GM23248 (cell line): ENCODE results near the gene ACTL6B. TPM values are rescaled to one million over a fixed set of nuclear protein-coding genes. Genes with fewer than 3 reads are reported as not detected.

ENCODE experiments used
- DNase-seq: peaks from one replicate; pipeline ENCODE4 v3.0.0-alpha.2; 2015
- H2AFZ ChIP-seq: fragments of 200-600 bp; sonication (generic); 2 replicates; pipeline ENCODE4 v1.6.1; 2016; ENCODE audit warnings: antibody characterized with exemption
- H3F3A ChIP-seq: fragments of 200-600 bp; sonication (generic); 2 replicates; pipeline ENCODE4 v1.6.1; 2016; ENCODE audit warnings: mild to moderate bottlenecking, antibody characterized with exemption, mixed run types; ENCODE audit not compliant: insufficient read depth
- H3K27ac ChIP-seq: fragments of 200-600 bp; sonication (generic); 2 replicates; pipeline ENCODE4 v1.5.1; 2016; ENCODE audit warnings: mild to moderate bottlenecking
- H3K27me3 ChIP-seq: fragments of 200-600 bp; sonication (generic); replicated peaks from 2 replicates; pipeline ENCODE4 v1.6.1; 2016; ENCODE audit warnings: mild to moderate bottlenecking; ENCODE audit not compliant: insufficient read depth
- H3K36me3 ChIP-seq: fragments of 200-600 bp; sonication (generic); 2 replicates; pipeline ENCODE4 v1.6.1; 2016; ENCODE audit warnings: low read depth, mild to moderate bottlenecking
- H3K4me1 ChIP-seq: fragments of 200-600 bp; sonication (generic); 2 replicates; pipeline ENCODE4 v1.6.1; 2016; ENCODE audit warnings: mild to moderate bottlenecking; ENCODE audit not compliant: insufficient read depth
- H3K4me2 ChIP-seq: fragments of 200-600 bp; sonication (generic); one replicate; pipeline ENCODE4 v1.6.1; 2016; ENCODE audit warnings: mild to moderate bottlenecking; ENCODE audit not compliant: unreplicated experiment
- H3K4me3 ChIP-seq: fragments of 200-600 bp; sonication (generic); 2 replicates; pipeline ENCODE4 v1.5.1; 2016; ENCODE audit warnings: mild to moderate bottlenecking
- H3K79me2 ChIP-seq: fragments of 200-600 bp; sonication (generic); 2 replicates; pipeline ENCODE4 v1.6.1; 2016; ENCODE audit warnings: mild to moderate bottlenecking; ENCODE audit not compliant: insufficient read depth
- H3K9ac ChIP-seq: fragments of 200-600 bp; sonication (generic); 2 replicates; pipeline ENCODE4 v1.6.1; 2016; ENCODE audit warnings: mild to moderate bottlenecking
- H3K9me2 ChIP-seq: fragments of 200-600 bp; sonication (generic); 2 replicates; pipeline ENCODE4 v1.6.1; 2016; ENCODE audit warnings: mixed run types, mild to moderate bottlenecking, moderate library complexity; ENCODE audit not compliant: insufficient read depth
- H3K9me3 ChIP-seq: fragments of 200-600 bp; sonication (generic); one replicate; pipeline ENCODE4 v1.6.1; 2017; ENCODE audit warnings: low read depth
- H4K20me1 ChIP-seq: fragments of 200-600 bp; sonication (generic); 2 replicates; pipeline ENCODE4 v1.6.0; 2016; ENCODE audit not compliant: insufficient read depth
- EZH2 ChIP-seq: fragments of 200-600 bp; sonication (generic); IDR thresholded peaks from 2 replicates; pipeline ENCODE4 v1.6.1; 2018; ENCODE audit warnings: antibody characterized with exemption, mild to moderate bottlenecking; ENCODE audit not compliant: insufficient read depth, poor library complexity, severe bottlenecking
- EZH2phosphoT487 ChIP-seq: fragments of 200-600 bp; sonication (generic); IDR thresholded peaks from 2 replicates; pipeline ENCODE4 v1.6.1; 2018; ENCODE audit warnings: antibody characterized with exemption, moderate library complexity, mild to moderate bottlenecking, low read depth; ENCODE audit not compliant: insufficient read depth
- WGBS, 2 experiments: methylation state at CpG; one replicate each; pipeline ENCODE4 v1.1.6; 2015 to 2017; ENCODE audit warnings: low lambda C conversion rate in 2 of 2, low coverage in 1 of 2; ENCODE audit errors: missing lambda C conversion rate in 2 of 2; 5-methylcytosine and 5-hydroxymethylcytosine counted together
- in situ Hi-C: fragments of 300-500 bp; cut with MboI; formaldehyde crosslinking; loops from 2 replicates; pipeline ENCODE4 v1.15.0; 2020
- polyA plus RNA-seq: library from polyadenylated mRNA; unstranded; fragments of >200 nt; fragmentation: Nextera tagmentation; extraction: Ambion mirVana; gene quantifications from 2 replicates; pipeline ENCODE4 v1.2.1, GENCODE V29; 2016
- total RNA-seq: library from RNA; depleted of rRNA; stranded (reverse); fragments of >200 nt; shearing (Covaris generic); gene quantifications from 2 replicates; pipeline ENCODE4 v1.2.3, GENCODE V29; 2014

Gene ACTL6B
- total and polyA plus RNA-seq, 2 experiments from 2014 or later = not detected

DNA sequence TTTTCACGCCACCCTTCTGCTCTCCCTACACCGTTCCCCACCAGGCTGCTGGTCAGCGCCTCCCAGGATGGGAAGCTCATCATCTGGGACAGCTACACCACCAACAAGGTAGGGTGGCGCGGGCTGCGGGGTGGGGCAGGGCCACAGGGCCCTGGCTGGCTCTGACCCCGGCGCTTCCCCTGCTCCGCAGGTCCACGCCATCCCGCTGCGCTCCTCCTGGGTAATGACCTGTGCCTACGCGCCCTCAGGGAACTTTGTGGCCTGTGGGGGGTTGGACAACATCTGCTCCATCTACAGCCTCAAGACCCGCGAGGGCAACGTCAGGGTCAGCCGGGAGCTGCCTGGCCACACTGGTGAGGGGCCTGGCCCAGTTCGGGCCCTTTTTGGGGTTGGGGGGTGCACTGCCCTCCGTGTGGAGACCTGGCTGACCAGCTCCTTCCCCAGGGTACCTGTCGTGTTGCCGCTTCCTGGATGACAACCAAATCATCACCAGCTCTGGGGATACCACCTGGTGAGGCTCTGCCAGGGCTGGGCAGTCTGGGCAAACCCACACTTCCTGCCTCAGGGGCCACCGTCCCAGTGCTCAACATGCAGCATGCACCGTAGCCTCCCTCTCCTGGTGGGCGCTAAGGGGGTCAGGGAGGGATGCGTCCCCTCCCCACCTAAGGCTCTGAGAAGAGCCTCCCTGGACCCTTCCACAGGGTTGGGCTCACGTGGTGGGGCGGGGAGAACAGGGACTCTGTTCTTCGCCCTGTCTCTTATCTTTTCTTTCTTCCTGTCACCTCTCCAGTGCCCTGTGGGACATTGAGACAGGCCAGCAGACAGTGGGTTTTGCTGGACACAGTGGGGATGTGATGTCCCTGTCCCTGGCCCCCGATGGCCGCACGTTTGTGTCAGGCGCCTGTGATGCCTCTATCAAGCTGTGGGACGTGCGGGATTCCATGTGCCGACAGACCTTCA lies 21.3 kb upstream of the ACTL6B start:
- peaks cover 37% of the 10 kb centered on the region for H3K79me2 ChIP-seq
- in situ Hi-C loops = no loop called here

DNA sequence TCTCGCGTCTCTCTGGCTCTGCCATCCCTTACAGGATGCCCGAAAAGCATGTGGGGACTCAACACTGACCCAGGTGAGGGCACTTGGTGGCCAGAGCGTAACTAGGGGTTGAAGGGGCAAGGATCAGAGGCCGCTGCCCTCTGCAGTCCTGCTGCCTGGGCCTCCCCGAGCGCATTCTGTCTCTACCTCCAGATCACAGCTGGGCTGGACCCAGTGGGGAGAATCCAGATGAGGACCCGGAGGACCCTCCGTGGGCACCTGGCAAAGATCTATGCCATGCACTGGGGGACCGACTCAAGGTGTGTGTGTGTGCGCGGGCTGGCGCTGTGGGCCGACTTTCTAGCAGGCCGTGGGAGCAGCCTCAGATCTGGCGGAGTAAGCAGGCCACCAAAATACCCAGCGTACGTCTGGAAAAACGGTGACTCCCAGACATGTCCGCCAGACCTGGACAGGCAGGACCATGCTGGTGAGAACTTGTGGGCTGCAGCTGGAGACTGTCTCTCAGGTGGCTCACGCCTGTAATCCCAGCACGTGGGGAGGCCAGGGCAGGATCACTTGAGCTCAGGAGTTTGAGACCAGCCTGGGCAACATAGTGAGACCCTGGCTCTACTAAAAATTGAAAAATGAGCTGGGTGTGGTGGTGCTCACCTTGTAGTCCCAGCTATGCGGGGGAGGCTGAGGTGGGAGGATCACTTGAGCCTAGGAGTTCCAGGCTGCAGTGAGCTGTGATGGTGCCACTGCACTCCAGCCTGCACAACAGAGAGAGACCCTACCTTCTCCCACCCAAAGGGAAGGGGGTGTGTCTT lies 20.5 kb upstream of the ACTL6B start:
- H4K20me1 ChIP-seq = no peaks in the 10 kb centered on the region
- peak overlapping the region; percentile 74 for H3K4me2 ChIP-seq
- TF ChIP-seq EZH2 (no peak), EZH2phosphoT487 (no peak)
- H3F3A ChIP-seq = no peaks in the 10 kb centered on the region
- H3K9me3 ChIP-seq = no peaks in the 10 kb centered on the region
- in situ Hi-C loops = no loop called here
- 90 to 94% methylated on average over 22 to 23 of the region's 23 CpGs for WGBS, 2 experiments
- H3K4me1 ChIP-seq = no peaks in the 10 kb centered on the region
- peaks cover 37% of the 10 kb centered on the region for H3K79me2 ChIP-seq
- H2AFZ ChIP-seq = no peak overlapping the region
- H3K27ac ChIP-seq = no peak overlapping the region
- no peak for DNase-seq
- H3K4me3 ChIP-seq = peak overlapping the region; percentile 98
- H3K36me3 ChIP-seq = peaks cover 4% of the 10 kb centered on the region; the same call in 1 of the 2 replicates
- no peaks in the 10 kb centered on the region for H3K9me2 ChIP-seq
- no peaks in the 10 kb centered on the region for H3K27me3 ChIP-seq
- H3K9ac ChIP-seq = peak overlapping the region; percentile 94; the same call in 1 of the 2 replicates

More for the DNA sequence above, 21.3 kb upstream of the ACTL6B start:
- Histone ChIP-seq H3K9me2 (no peaks in the 10 kb centered on the region), H3K4me3 (no peak overlapping the region), H4K20me1 (no peaks in the 10 kb centered on the region), H3K9me3 (no peaks in the 10 kb centered on the region), H3K4me1 (no peaks in the 10 kb centered on the region), H3F3A (no peaks in the 10 kb centered on the region), H3K9ac (no peak overlapping the region), H2AFZ (no peak overlapping the region), H3K36me3 (peaks cover 4% of the 10 kb centered on the region; the same call in 1 of the 2 replicates), H3K27ac (no peak overlapping the region), H3K4me2 (no peak overlapping the region), H3K27me3 (no peaks in the 10 kb centered on the region)
- WGBS, 2 experiments = 89 to 92% methylated on average over 28 to 36 of the region's 36 CpGs
- TF ChIP-seq EZH2phosphoT487 = no peak
- TF ChIP-seq EZH2 = no peak
- DNase-seq = no peak

DNA sequence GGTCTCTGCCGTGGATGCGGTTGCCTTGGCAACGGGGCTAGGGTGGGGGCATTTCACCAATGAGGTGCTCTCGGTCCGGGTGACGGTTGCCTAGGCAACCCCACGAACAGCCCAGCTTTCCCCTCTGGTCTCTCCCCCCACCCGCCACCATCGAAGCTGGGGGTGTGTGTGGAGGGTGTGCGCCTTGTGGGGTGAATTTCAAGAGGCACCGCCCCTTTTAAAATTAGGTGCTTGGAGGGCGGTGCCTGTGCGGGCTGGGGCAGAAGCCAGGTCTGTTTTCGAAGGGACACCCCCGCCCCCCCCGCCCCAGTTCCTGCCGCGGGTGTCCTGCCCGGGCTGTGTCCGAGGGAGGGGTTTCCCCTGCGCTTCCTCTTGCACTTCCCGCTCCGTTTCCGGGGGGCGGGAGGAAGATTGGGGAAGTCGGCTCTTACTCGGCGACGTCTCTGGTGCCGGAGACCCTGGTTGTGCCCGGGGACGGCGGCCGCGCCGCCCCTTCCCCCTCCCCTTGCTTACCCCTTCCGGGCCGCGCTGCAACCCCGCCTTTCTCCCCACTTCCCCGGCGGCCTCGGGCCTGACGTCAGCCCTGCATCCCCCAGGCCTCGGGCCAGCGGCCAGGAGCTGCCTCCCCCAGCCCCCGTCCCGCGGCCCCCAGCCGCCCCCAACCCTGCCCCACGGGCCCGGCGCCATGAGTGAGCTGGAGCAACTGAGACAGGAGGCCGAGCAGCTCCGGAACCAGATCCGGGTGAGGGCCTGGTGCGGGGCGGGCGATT lies 19.5 kb upstream of the ACTL6B start:
- TF ChIP-seq EZH2phosphoT487 (no peak), EZH2 (no peak)
- Histone ChIP-seq H3K9me2 (no peaks in the 10 kb centered on the region), H3K9me3 (no peaks in the 10 kb centered on the region), H3K36me3 (peaks cover 4% of the 10 kb centered on the region; the same call in 1 of the 2 replicates), H3K9ac (peak overlapping the region; percentile 94), H3K27ac (no peak overlapping the region), H3K4me3 (peak overlapping the region; percentile 98), H3K4me2 (peak overlapping the region; percentile 74), H4K20me1 (no peaks in the 10 kb centered on the region), H3F3A (no peaks in the 10 kb centered on the region), H3K79me2 (peaks cover 37% of the 10 kb centered on the region), H2AFZ (no peak overlapping the region), H3K4me1 (no peaks in the 10 kb centered on the region), H3K27me3 (no peaks in the 10 kb centered on the region)
- in situ Hi-C loops = no loop called here
- 8 to 11% methylated on average over 20 to 51 of the region's 59 CpGs for WGBS, 2 experiments
- DNase-seq = peak; percentile 73

DNA sequence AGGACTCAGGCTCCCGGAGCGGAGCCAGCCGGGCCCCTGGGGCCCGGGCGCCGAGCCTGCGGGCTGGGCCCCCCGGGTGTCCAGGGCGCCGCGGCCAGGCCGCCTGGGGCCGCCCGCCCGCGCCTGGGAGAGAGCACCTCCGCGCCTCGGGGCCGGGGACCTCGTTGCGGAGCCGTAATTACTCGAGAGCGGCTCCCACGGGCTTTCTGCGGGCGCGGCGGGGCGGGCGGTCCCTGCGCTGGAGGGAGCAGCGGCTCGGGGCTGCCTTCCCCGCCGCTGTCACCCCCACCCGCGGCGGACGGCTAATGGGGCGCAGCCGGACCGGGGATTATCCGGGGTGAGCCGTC lies 18.8 kb upstream of the ACTL6B start:
- Histone ChIP-seq H3K4me2 (peak overlapping the region; percentile 74), H3K27me3 (no peaks in the 10 kb centered on the region), H3K36me3 (peaks cover 4% of the 10 kb centered on the region; the same call in 1 of the 2 replicates), H3K4me1 (no peaks in the 10 kb centered on the region), H3K9ac (peak overlapping the region; percentile 94), H3F3A (no peaks in the 10 kb centered on the region), H3K9me2 (no peaks in the 10 kb centered on the region), H2AFZ (no peak overlapping the region), H3K79me2 (peaks cover 37% of the 10 kb centered on the region), H4K20me1 (no peaks in the 10 kb centered on the region), H3K9me3 (no peaks in the 10 kb centered on the region), H3K27ac (no peak overlapping the region; the same call in 1 of the 2 replicates), H3K4me3 (peak overlapping the region; percentile 98)
- WGBS, 2 experiments = 0 to 1% methylated on average over 22 to 26 of the region's 46 CpGs
- TF ChIP-seq EZH2phosphoT487 (no peak), EZH2 (no peak)
- peak; percentile 61 for DNase-seq
- in situ Hi-C loops = no loop called here
